GM23338 (cell line): ENCODE results near the gene CD82.

ENCODE experiments used
- CREB1 ChIP-seq: fragments of 250-450 bp; sonication (Bioruptor Pico); IDR thresholded peaks from 2 replicates; pipeline ENCODE4 v1.5.0; 2020; ENCODE audit warnings: low read depth, mild to moderate bottlenecking, moderate library complexity
- EZH2 ChIP-seq: fragments of 200-600 bp; sonication (generic); IDR thresholded peaks from one replicate; pipeline ENCODE4 v1.8.0; 2017; ENCODE audit warnings: antibody characterized with exemption, mild to moderate bottlenecking, low read depth; ENCODE audit not compliant: unreplicated experiment
- EZH2phosphoT487 ChIP-seq: fragments of 200-600 bp; sonication (generic); IDR thresholded peaks from one replicate; pipeline ENCODE4 v1.8.1; 2018; ENCODE audit warnings: antibody characterized with exemption; ENCODE audit not compliant: unreplicated experiment
- JUNB ChIP-seq: IDR thresholded peaks from one replicate; pipeline ENCODE4 v1.6.1; 2016; ENCODE audit warnings: antibody characterized with exemption; ENCODE audit not compliant: unreplicated experiment
- POLR2AphosphoS5 ChIP-seq: IDR thresholded peaks from 2 replicates; pipeline ENCODE4 v1.6.1; 2016; ENCODE audit warnings: antibody characterized with exemption, low read depth
- REST ChIP-seq: IDR thresholded peaks from one replicate; pipeline ENCODE4 v1.6.1; 2018; ENCODE audit warnings: antibody characterized with exemption; ENCODE audit not compliant: unreplicated experiment
- ZNF114 ChIP-seq: fragments of 250-450 bp; sonication (Bioruptor Pico); IDR thresholded peaks from 2 replicates; pipeline ENCODE4 v1.5.0; 2020; ENCODE audit warnings: mild to moderate bottlenecking, moderate library complexity
- ZNF331 ChIP-seq: fragments of 250-450 bp; sonication (Bioruptor Pico); IDR thresholded peaks from 2 replicates; pipeline ENCODE4 v1.5.0; 2020; ENCODE audit warnings: low read depth, mild to moderate bottlenecking, moderate library complexity
- TF ChIP-seq, protein P1 (sequence below), 2 experiments: fragments of 200-600 bp in 1 of 2; sonication (generic) in 1 of 2; conservative IDR thresholded peaks; 2 replicates each; pipeline versions ENCODE4 v1.5.1 to v1.6.1; 2016 to 2017; ENCODE audit warnings: antibody characterized with exemption in 2 of 2, low read depth in 2 of 2, mild to moderate bottlenecking in 2 of 2, moderate library complexity in 1 of 2
- TF ChIP-seq, protein P2 (sequence below): IDR thresholded peaks from 2 replicates; pipeline ENCODE4 v1.6.1; 2016; ENCODE audit warnings: antibody characterized with exemption

DNA sequence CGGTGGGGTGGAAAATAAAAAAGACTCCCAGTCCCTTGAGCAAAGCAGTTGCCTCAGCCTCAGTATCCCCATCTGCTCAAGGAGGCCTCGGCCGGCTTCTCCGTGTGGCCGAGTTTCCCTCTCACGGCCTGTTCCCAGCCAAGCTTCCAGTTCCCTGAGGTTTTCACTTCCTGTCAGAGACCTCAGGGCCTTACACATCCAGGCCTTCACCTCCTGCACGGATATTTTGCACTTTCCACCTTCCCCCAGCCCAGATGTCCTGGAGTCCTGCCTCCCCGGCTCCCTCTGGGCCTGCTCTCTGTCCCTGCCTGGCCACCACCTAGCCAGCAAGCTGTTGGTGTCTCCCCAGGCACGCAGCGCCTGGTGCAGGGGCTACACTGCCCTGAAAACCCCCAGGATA, 41.1 kb upstream of the CD82 start:
- TF ChIP-seq, protein P1, sequence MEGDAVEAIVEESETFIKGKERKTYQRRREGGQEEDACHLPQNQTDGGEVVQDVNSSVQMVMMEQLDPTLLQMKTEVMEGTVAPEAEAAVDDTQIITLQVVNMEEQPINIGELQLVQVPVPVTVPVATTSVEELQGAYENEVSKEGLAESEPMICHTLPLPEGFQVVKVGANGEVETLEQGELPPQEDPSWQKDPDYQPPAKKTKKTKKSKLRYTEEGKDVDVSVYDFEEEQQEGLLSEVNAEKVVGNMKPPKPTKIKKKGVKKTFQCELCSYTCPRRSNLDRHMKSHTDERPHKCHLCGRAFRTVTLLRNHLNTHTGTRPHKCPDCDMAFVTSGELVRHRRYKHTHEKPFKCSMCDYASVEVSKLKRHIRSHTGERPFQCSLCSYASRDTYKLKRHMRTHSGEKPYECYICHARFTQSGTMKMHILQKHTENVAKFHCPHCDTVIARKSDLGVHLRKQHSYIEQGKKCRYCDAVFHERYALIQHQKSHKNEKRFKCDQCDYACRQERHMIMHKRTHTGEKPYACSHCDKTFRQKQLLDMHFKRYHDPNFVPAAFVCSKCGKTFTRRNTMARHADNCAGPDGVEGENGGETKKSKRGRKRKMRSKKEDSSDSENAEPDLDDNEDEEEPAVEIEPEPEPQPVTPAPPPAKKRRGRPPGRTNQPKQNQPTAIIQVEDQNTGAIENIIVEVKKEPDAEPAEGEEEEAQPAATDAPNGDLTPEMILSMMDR (conservative IDR thresholded peaks at IDR 0.05; ENCODE audit: low read depth in 2 of 2), result no peak
- no peak for TF ChIP-seq EZH2
- TF ChIP-seq CREB1 (CRISPR knock-in tag), result no peak
- no peak for TF ChIP-seq ZNF114 (CRISPR knock-in tag)
- no peak for TF ChIP-seq EZH2phosphoT487
- TF ChIP-seq POLR2AphosphoS5, result no peak
- TF ChIP-seq, protein P2, sequence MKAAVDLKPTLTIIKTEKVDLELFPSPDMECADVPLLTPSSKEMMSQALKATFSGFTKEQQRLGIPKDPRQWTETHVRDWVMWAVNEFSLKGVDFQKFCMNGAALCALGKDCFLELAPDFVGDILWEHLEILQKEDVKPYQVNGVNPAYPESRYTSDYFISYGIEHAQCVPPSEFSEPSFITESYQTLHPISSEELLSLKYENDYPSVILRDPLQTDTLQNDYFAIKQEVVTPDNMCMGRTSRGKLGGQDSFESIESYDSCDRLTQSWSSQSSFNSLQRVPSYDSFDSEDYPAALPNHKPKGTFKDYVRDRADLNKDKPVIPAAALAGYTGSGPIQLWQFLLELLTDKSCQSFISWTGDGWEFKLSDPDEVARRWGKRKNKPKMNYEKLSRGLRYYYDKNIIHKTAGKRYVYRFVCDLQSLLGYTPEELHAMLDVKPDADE, result no peak
- TF ChIP-seq REST, result no peak
- TF ChIP-seq JUNB, result no peak
- no peak for TF ChIP-seq ZNF331 (CRISPR knock-in tag)
